Measurements from ENCODE around the gene SLC6A6.

DNA sequence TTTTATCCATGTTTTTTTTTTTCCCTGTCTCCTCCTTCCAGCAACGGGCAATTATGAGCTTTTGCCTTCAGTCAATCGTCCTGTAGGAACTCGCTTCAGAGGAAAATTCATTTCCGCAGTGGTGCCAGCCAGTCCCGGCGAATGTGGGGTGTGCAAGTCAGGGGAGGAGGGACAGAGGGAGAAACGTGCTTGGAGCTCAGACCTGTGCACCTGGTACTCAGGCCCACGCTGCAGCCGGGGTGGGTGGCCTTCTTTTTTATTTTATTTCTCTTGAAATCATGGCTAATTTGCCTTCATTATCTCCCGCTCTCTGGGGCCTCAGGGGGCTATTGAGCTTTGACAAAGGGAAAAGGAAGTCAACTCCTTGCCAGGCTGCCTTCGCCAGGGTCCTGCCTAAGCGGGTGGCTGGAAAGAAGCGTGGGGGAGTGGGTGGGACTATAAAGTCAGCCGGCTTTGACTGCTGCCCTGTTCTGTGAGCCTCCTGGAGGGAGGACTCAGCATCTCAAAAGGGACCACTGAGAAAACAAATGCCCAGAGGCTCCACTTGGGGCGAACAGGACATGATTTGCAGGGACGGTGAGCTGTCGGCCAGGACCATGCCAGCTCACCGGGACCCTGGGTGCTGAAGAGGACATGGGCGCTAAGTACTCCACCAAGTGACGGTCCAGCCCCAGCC is 132.2 kb downstream of the SLC6A6 start:
- TF ChIP-seq, protein P1, sequence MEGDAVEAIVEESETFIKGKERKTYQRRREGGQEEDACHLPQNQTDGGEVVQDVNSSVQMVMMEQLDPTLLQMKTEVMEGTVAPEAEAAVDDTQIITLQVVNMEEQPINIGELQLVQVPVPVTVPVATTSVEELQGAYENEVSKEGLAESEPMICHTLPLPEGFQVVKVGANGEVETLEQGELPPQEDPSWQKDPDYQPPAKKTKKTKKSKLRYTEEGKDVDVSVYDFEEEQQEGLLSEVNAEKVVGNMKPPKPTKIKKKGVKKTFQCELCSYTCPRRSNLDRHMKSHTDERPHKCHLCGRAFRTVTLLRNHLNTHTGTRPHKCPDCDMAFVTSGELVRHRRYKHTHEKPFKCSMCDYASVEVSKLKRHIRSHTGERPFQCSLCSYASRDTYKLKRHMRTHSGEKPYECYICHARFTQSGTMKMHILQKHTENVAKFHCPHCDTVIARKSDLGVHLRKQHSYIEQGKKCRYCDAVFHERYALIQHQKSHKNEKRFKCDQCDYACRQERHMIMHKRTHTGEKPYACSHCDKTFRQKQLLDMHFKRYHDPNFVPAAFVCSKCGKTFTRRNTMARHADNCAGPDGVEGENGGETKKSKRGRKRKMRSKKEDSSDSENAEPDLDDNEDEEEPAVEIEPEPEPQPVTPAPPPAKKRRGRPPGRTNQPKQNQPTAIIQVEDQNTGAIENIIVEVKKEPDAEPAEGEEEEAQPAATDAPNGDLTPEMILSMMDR (conservative IDR thresholded peaks at IDR 0.05 in 1 of 2, IDR thresholded peaks at IDR 0.05 in 1 of 2; ENCODE audit: low read depth in 1 of 2, low read length in 2 of 2) = no peak
- no peak for TF ChIP-seq EZH2 (IDR thresholded peaks at IDR 0.05; ENCODE audit: low read length, missing control alignments)
